GM21526 (cell line): ENCODE results near the gene SLC14A1.
"Not testable (repeated sequence)": the region's sequence is repeated elsewhere in the genome, so short reads cannot be mapped to it uniquely, and the experiment has no call there.

ENCODE experiments used
- ATAC-seq: cut with Tn5 transposase; IDR thresholded peaks from one replicate; pipeline ENCODE4 v1.9.1; 2021; ENCODE audit warnings: moderate library complexity; ENCODE audit not compliant: unreplicated experiment, low FRiP score

Gene SLC14A1

DNA sequence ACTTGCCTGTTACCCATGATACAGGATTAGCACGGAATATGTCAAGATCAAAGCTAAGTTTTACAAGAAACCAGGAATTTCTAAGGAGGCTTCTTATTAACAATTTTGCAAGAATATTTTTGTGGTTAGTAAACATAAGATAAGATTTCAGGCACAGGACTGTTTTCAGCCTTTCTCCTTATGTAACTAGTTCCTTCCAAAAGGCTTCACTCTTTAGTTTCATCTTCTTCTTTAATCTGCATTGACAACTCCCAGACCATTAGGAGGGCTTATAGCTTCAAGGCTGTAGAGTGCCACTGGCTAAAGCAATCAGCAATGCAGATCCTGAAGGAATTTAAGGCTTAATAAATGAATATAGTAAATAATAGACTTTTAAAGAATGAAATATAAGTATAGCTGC, 29.3 kb downstream of the SLC14A1 start:
- no peak for ATAC-seq

DNA sequence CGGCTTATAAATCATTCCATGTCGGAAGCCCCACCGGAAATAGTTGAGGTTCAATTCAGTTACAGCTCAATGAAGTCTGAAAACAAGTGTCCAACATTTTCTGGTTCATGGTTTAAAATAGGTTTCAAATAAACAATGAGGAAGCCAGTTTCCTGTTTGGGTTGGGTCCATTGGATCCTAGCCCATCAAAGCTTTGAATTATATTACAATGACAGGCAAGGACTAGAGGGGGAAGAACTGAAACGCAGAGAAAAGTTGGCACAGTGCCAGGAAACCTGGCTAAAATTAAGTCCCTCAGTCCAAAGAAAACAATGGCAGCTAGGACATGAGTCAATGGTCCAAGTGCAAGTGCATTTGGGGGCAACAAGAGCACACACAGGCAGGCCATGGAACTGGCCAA, 32.0 kb downstream of the SLC14A1 start:
- no peak for ATAC-seq

DNA sequence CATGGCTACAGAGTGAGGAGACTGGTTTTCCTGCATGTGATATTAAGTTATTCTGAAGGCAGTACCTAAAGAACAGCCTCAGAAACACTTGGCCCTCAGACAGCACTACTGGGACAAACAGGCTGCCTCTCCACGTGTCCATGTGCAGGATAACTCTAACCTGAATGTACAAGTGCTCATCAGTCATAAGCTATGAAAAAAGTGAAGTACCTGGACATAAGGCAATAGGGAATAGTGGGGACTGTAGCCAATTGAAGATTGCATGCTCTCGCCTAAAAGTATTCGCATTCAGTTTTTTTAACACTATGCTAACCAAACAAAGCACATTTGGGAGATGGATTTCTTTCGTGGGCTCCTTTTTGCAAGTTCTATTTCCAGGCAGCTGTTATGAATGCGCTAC, 33.0 kb downstream of the SLC14A1 start:
- no peak for ATAC-seq

DNA sequence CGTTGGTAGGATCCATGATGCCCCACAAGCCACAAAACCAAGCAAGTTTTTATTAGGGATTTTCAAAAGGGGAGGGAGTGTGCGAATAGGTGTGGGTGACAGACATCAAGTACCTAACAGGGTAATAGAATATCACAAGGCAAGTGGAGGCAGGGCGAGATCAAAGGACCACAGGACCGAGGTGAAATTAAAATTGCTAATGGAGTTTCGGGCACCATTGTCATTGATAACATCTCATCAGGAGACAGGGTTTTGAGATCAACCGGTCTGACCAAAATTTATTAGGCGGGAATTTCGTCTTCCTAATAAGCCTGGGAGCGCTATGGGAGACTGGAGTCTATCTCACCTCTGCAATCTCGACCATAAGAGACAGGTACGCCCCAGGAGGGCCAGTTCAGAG, 33.7 kb downstream of the SLC14A1 start:
- ATAC-seq: not testable (repeated sequence)

DNA sequence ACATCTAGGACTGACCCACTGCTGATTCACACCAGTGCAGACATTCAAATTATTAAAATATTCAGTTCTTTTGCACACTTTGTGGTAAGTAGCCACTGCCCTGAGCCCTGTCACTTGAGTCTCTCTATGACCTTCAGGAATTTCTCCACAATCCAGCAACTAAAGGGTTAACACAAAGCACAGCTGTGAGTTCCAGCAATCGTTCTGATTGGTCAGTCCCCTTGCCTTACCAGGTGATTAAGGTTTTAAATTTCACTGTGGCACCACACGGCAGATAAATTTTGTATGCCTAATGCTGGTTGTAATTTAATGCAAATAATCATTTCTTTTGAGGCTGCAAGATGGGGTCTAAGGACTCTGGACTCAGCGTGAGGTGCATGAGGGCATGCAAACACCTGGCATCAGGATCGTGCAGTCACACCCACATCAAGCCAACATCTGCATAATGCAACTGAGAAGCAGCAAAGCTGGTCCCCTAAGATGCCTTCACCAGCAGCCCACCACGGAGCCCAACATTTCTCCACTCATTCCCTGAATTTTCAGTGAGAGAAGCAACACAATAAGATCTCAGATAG, 36.6 kb downstream of the SLC14A1 start:
- ATAC-seq: no peak

DNA sequence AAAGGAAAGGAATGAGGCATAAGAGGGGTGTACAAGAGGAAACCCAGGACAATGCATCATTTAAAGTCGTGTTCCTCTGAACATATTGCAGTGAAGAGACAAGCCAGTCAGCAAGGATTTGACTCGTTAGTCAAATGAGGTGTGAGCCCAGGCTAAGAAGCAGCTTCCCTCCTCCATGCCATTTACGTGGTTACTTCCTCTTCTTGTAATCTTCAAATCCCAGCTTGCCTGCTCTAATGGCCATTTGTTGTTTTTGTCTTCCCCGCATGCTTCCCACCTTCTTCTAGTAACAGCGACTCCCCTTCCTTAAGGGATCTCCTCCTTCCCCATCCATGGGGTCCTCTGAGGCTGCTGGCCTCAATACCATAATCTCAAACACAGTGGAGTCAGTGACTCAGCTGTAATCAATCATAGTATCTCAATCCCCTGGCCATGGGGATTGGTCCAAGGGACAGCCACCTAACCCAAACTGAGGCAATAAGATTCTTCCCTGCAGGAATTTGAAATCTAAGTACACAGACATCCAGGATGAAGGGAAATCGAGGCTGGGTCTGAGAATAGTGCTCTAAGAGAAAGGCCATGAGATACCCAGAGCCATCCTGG, 37.6 kb downstream of the SLC14A1 start:
- no peak for ATAC-seq

DNA sequence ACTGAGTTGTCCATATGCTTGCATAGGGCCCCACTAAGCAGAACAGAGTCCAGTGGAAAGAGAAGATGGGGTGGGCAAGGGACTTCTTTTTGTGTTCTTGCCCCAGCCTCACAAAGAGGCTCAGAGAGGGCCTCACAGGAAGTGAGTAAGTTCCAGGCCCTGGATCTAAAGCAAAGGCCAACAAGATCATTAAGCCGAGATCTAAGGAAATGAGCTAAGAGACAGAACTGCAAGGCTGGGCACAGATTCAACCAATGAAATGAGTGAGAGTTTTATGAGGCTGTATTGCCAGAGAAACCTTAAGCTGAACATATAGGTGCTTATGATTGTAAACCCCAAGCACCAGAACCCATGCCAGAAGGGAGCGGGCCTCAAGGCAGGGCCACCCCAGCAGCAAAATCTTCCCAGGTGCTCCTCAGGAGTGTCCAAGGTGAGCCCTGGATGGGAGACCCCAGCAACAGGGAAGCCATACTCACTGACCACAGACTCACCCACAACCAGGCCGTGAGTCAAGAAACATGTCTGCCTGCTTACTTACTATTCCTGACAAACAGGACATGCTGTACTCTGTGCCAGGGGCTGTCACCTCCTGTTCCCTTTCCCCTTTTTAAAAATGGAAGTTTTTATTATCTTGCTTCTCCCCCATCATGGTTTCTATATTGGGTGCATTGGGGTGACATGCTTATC, 40.2 kb downstream of the SLC14A1 start:
- no peak for ATAC-seq

DNA sequence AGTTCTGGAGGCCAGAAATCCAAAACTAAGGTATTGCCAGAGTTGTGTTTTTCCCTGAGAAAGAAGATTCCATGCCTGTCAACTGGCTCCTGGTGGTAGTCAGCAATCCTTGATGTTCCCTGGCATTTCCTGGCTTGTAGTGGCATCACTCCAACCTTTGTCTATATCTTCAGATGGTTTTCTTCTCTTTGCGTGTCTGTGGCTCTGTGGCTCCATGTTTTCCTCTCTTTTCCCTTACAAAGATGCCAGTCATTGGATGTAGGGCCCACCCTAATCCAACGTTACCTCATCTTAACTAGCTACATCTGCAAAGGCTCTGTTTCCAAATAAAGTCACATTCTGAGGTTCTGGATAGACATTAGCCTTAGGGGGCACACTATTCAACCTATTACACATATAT, 41.8 kb downstream of the SLC14A1 start:
- ATAC-seq: no peak

DNA sequence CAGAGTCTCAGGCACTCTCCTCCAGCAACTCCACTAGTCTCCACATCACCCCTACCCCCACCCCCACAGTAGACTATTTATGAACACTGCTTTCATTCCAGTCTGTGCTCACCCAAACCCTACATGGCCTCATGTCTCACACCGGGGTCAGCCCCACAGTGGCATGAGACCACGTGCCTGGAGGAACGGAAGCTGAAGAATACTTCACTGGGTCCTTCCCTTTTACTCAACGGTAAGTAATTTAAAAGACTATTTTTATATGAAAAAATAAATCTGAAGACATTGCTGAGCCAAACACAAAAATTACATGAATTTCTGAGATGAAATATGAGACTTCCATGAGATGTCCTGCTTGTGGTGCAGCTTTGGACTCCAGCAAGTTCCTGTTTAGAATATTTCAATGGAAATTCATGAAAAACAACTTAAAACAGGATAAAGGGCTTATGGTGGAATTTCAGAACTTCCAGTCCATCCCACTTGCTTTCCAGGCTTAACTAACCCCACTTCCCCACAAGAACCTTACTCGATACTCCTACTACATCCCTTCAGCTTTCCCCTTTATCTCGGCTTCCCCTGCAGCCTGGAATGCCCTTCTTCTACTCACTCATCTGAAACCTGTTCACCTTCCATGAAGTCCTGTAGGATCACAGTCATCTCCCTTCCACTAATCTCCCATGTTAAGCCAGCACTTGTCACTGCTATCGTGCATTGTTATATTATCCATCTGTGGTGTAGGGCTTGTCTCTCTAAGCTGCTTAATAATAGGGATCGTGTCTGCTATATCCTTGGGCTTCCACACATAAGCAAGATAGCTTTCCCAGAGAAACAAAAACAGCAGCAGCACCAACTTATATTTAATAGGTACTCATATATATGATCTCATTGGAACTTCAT, 47.9 kb downstream of the SLC14A1 start:
- ATAC-seq: no peak

DNA sequence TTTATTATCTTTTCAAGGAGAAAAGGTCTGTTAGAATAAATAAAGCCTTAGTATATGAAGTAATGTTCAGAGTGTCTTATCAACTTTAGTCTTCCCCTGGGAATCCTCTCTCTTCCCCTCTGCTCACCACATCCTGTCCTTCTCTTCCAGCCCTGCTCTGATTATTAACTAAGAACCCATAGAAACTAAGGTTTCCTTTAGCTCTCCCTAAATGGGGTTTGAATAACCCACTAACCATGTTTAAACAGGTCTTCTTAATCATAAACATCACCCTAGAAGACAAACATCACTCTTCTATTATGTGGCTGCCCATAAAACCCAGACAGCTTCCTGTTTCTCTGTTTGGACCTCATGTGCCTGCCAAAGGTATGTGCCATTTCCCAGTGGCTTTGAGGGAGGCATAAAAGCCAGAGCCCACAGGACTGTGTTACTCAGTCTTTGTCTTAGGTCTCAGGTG, 50.1 kb downstream of the SLC14A1 start:
- ATAC-seq: no peak

DNA sequence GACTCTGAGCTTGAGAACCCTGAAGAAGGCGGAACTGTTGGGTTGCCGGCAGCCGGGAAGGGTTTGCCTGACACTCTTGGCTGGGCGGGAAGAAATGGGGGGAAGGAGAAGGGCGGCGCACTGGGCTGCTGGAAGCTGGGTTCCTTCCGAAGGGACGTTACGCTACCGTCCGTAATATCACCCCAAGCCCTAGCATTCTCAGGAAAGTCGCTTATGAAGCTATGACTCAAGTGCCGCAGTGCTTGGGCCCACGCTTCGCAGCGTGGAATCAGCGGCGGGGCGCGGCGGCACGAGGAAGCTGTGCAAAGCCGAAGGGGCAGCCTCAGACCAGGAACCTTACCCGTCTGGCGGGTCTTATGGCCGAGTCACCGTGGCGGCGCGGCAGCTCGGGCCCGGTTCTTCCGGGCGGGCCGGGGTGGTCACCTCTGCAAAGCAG, 51.3 kb downstream of the SLC14A1 start:
- peak; percentile 81 for ATAC-seq

DNA sequence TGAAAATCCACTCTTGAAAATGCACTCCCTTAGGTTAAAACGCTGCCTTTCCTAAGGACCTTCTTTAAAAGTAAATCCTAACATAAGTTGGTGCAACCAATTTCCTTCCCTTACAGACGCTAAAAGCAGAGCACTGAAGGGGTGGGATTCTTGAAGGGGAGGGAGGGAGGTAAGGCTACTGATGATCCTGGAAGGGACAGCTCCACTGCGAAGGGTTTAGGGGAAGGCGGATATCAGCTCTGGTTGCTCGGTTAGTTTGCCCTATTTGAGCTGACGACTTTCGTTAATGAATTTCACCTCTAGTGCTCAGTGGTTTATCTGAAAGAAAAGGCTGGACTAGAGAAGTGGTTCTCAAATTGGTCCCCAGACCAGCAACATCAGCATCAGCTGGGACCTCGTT, 51.8 kb downstream of the SLC14A1 start:
- ATAC-seq: no peak

DNA sequence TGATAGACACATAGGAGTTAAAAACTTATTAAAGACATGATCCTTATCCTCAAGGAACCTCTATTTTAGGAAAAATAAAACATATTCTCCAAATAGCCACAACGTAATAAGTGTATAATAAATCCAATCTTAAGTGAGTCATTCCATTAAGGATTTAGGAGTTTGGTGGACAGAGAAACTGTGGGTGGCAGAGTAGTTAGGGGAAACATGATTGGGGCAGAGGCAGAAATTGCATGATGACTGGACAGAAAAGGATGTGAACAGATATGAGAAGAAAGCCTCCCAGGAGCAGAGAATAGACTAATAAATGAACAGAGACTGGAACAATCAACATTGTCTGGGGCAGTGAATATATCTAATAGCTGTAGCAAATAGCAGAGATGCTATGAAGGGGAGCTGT, 53.4 kb downstream of the SLC14A1 start:
- ATAC-seq: no peak

DNA sequence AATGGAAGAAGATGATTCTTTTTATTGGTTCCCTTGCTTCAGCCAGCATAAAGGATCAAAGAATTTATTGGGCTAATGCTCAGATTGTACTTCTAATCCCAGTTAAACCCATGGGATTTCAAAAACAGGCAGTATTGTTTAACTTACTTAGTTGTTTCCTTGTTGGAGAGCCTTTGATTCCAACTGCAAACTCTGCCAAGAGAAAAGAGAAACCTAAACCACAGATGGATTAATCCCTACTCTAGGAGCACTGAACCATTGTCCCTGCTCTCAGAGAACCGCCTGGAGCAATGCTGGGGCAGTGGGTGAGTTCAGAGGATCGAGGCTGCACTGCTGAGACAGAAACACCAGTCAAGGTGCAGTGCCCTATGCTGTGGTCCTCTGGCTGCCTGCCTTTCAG, 56.6 kb downstream of the SLC14A1 start:
- no peak for ATAC-seq

DNA sequence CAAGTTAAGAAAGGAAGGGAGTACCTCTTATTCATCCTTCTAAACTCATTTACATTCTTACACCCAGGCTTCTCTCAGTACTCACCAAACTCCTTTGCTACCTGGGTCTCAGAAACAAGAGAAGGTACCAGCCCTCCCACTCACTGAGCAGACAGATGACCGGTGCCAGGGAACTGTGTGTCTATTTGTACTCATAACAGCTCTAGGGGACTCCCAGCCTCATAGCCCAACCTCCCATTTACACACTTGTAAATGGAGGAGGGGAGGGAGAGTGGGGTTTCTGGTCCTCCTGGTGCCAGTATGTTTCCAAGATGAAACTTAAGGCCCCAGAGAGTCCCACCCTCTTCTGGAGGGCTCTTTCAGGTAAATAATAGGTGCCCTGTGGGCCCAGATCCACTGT, 58.7 kb downstream of the SLC14A1 start:
- no peak for ATAC-seq

DNA sequence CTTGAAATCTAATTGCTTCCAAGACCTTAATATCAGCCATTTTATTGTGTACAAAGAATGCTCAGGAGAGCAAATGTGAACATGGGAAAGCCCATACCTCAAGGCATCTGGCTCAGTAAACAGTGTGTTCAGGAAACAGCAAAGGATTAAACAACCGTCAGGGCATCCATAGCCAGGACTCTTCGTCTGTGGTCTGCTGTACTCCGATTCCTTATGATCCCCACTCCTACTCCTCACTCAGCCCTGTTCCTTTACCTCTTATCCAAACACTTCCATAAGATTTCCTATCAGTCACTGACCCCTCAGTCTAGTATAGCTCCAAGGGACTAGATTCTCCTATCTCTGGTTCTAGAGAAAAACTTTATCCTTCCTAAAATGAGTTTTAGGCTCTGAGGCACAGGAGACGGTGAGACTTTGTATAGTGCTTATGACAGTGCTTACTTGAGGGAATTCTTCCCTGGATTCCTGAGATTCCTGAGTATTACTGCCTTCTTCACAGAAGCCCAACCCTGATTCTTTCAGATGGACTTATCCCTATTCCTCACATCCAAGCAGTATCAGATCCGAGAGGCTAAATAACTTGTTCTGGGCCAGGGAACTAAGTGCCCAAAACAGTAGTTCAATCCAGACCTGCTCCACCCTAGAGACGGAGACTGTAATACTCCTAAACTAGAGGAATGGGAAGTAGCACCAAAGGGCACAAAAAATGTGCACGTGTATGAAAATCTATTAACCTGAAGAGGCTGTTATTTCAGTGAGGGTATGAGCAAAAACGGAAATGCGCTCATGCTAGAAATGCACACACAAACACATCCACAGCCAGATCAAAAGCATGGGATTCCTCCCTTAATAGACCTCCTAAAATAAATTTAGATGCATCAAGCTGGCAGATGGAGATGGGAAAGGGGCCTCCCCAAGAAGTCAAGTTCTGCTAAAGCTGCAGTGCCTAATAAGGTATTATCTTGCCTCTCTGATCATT, 59.4 kb downstream of the SLC14A1 start:
- no peak for ATAC-seq

DNA sequence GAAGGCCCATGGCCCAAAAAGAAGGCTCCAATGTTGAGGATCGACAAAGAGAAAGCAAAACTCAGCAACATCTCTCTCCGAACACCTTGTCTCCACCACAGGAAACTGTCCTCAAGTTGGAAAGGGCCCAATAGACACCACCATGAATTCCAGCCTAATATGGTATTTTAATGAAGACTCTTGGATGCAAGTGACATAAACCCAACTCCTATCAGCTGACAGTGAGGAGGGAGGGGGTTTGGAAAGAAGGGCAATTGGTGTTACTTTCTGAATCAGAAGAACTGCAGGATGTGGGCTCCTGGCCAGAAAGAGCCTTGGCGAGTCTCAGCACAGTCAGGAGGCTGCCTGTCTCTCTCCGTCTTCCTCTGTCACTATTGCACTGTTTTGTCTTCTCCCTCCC, 61.2 kb downstream of the SLC14A1 start:
- ATAC-seq: no peak

DNA sequence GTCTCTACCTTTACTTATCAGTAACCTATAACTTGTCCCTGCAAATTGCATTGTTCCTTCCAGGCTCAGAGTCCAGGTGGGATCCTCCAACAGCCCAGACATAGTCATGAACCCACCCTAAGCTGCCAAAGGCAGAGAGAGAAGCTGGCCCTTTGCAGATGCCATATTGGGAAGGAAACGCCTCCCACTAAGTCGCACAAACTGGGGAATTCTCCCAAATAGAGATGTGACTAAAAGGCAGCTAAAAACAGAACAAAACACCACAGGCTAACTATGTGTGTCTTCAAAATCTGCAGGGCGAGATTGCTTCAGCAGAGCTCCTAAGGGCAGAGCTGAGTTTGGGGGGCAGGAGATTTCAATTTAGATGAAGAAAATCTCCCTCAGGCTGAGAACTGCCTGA, 63.0 kb downstream of the SLC14A1 start:
- no peak for ATAC-seq

DNA sequence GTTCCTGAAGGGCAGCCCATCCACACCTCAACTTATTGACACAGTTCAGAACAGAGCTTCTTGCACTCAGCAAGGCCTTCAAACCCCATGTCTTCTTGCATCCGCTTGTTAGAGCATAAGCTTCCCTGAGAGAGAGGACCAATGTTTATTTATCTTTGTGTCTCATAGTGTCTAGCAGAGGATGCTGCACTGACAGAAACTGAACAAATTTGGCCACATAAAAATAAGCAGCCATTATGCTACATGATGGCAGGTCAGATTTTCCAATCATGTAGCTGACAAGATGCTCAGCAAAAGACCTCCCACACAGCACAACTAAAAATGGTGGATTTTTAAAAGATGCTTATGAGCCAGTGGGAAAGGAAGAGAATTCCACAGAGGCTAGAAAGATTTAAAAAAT, 63.4 kb downstream of the SLC14A1 start:
- no peak for ATAC-seq

DNA sequence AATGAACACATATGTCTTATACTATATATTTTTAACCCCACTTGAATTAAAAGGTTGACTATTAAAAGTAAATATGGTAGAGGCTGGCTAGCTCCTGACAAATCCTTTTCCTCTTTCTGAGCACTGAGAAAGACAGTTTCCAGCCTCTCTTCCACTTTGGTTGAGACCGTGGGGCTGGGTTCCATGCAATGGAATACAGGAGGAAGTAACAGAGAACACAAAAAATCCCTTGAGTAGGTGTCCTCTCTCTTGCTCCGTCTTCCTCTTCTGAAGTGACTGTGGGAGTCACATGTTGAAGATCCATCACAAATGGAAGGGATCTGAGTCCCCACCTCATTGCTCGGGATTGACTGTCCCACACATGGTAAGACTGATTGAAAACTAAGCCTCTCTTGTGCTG, 64.9 kb downstream of the SLC14A1 start:
- ATAC-seq: no peak
